Upper lobe of right lung (tissue), 1 donor: ENCODE results near the gene PI16. TPM values are rescaled to one million over a fixed set of nuclear protein-coding genes. Genes with fewer than 3 reads are reported as not detected.

Experiments
- ATAC-seq: fragments of 200-7000 bp; cut with Tn5 transposase; one replicate; pipeline ENCODE4 v1.9.1; 2020; ENCODE audit warnings: mild to moderate bottlenecking, moderate library complexity
- DNase-seq: peaks from one replicate; pipeline ENCODE4 v3.0.0-alpha.2; 2020
- H3K27ac ChIP-seq: fragments of 200-600 bp; one replicate; pipeline ENCODE4 v1.8.0; 2022
- H3K27me3 ChIP-seq: fragments of 200-600 bp; one replicate; pipeline ENCODE4 v1.8.0; 2022; ENCODE audit warnings: mild to moderate bottlenecking
- H3K36me3 ChIP-seq: fragments of 200-600 bp; one replicate; pipeline ENCODE4 v1.8.0; 2022
- H3K4me1 ChIP-seq: fragments of 200-600 bp; one replicate; pipeline ENCODE4 v1.8.0; 2022
- H3K4me3 ChIP-seq: fragments of 200-600 bp; one replicate; pipeline ENCODE4 v1.8.0; 2022; ENCODE audit warnings: mild to moderate bottlenecking
- H3K9me3 ChIP-seq: fragments of 200-600 bp; one replicate; pipeline ENCODE4 v1.8.0; 2022
- CTCF ChIP-seq: fragments of 200-600 bp; IDR thresholded peaks from one replicate; pipeline ENCODE4 v1.8.0; 2022; ENCODE audit warnings: antibody characterized with exemption
- intact Hi-C: fragments of 100-400 bp; cut with DNase I; formaldehyde crosslinking; loops from one replicate; pipeline ENCODE4 v1.11.0; 2022
- long read RNA-seq: library from polyadenylated mRNA; unstranded; transcript quantifications from one replicate; pipeline ENCODE4 v2.0.0, GENCODE V29; 2021
- total RNA-seq: library from RNA; stranded (reverse); fragmentation: NEBNext Ultra II Directional; extraction: Animal tissue kit (Norgen Biotek cat#: 25700); gene quantifications from one replicate; pipeline ENCODE4 v1.2.1, GENCODE V29; 2021
- donor health status: DM: no; HTN: yes; CAD: no; lungs with severe emphysema.

PI16 gene
- 3.4 TPM for total RNA-seq
- long read RNA-seq, partial matches to known transcripts = 1 of 1 reads
- long read RNA-seq, other reads (novel, unspliced or antisense) = 0 of 1 reads

GRCh38 chr6:36954262-36954931 is at the start of gene PI16:
PI16 (plus strand) TSS chr6:36954738; CDS start chr6:36954761, 23 bp downstream.
- Histone ChIP-seq H3K4me3 (no peak within 1 kb of the TSS), H3K27ac (no peak within 1 kb of the TSS), H3K4me1 (no peaks in the 10 kb centered on the region), H3K36me3 (no peaks in the 10 kb centered on the region), H3K9me3 (no peaks in the 10 kb centered on the region), H3K27me3 (no peaks in the 10 kb centered on the region)
- no peak for TF ChIP-seq CTCF
- ATAC-seq (no peak), DNase-seq (peak; percentile 38)
- intact Hi-C loops = no loop called here

- intact Hi-C loops = no loop called here
- H3K36me3 ChIP-seq = peaks cover 71% of the 10 kb centered on the region
These were observed 49.6 kb upstream of the PI16 start for GRCh38 chr6:36904851-36905393.

GRCh38 chr6:36906539-36907325 is 47.8 kb upstream of the PI16 start:
- ATAC-seq (peak; percentile 93), DNase-seq (peak; percentile 83)
- Histone ChIP-seq H3K9me3 (no peaks in the 10 kb centered on the region), H3K4me1 (peaks cover 32% of the 10 kb centered on the region), H3K36me3 (peaks cover 70% of the 10 kb centered on the region), H3K27ac (peak overlapping the region; percentile 4), H3K4me3 (no peak overlapping the region), H3K27me3 (no peaks in the 10 kb centered on the region)
- intact Hi-C loops = no loop called here
- no peak for TF ChIP-seq CTCF

More at GRCh38 chr6:36904851-36905393, 49.6 kb upstream of the PI16 start:
- H3K4me3 ChIP-seq = no peak overlapping the region
- no peak for TF ChIP-seq CTCF
- H3K9me3 ChIP-seq = no peaks in the 10 kb centered on the region
- no peaks in the 10 kb centered on the region for H3K27me3 ChIP-seq
- ATAC-seq (no peak), DNase-seq (no peak)
- H3K4me1 ChIP-seq = peaks cover 27% of the 10 kb centered on the region
- no peak overlapping the region for H3K27ac ChIP-seq

- Histone ChIP-seq H3K36me3 (peaks cover 70% of the 10 kb centered on the region), H3K27ac (no peak overlapping the region)
- intact Hi-C loops = no loop called here
These were observed 46.8 kb upstream of the PI16 start for GRCh38 chr6:36907781-36908180.

GRCh38 chr6:36908747-36909146 is 45.8 kb upstream of the PI16 start:
- DNase-seq (no peak), ATAC-seq (no peak)
- no peaks in the 10 kb centered on the region for H3K27me3 ChIP-seq
- H3K36me3 ChIP-seq = peaks cover 67% of the 10 kb centered on the region
- intact Hi-C loops = no loop called here
- peaks cover 32% of the 10 kb centered on the region for H3K4me1 ChIP-seq
- H3K4me3 ChIP-seq = no peak overlapping the region
- no peak for TF ChIP-seq CTCF
- no peaks in the 10 kb centered on the region for H3K9me3 ChIP-seq
- no peak overlapping the region for H3K27ac ChIP-seq

More at GRCh38 chr6:36907781-36908180, 46.8 kb upstream of the PI16 start:
- TF ChIP-seq CTCF = no peak
- Histone ChIP-seq H3K9me3 (no peaks in the 10 kb centered on the region), H3K27me3 (no peaks in the 10 kb centered on the region), H3K4me3 (no peak overlapping the region), H3K4me1 (peaks cover 32% of the 10 kb centered on the region)
- ATAC-seq (peak; percentile 24), DNase-seq (no peak)
